Measurements from ENCODE around the gene MMP26. TPM values are rescaled to one million over a fixed set of nuclear protein-coding genes. Genes with fewer than 3 reads are reported as not detected.

The MMP26 gene
- polyA plus RNA-seq (2014; cell fraction: cytosol; rRNA removed): not detected in 2 replicates
- polyA plus RNA-seq (2014; cell fraction: nucleus; rRNA removed): not detected in 2 replicates

GRCh38 chr11:4704054-4704789, at the start of gene MMP26:
TSS of gene MMP26 (plus strand) at chr11:4704784.
- no peak for DNase-seq (ENCODE audit: low spot score)

- no peak for DNase-seq (ENCODE audit: low spot score)
Observed at GRCh38 chr11:4658629-4659445, 45.7 kb upstream of the MMP26 start.

GRCh38 chr11:4662876-4663275, 41.7 kb upstream of the MMP26 start:
- no peak for DNase-seq (ENCODE audit: low spot score)

GRCh38 chr11:4664183-4664582, 40.4 kb upstream of the MMP26 start:
- no peak for DNase-seq (ENCODE audit: low spot score)

GRCh38 chr11:4664786-4665185, 39.8 kb upstream of the MMP26 start:
- no peak for DNase-seq (ENCODE audit: low spot score)

- DNase-seq (ENCODE audit: low spot score): no peak
Observed at GRCh38 chr11:4665424-4665823, 39.2 kb upstream of the MMP26 start.

GRCh38 chr11:4671741-4672140, 32.8 kb upstream of the MMP26 start:
- DNase-seq (ENCODE audit: low spot score): no peak

GRCh38 chr11:4672470-4672869, 32.1 kb upstream of the MMP26 start:
- no peak for DNase-seq (ENCODE audit: low spot score)

- DNase-seq (ENCODE audit: low spot score): no peak
Observed at GRCh38 chr11:4673781-4674180, 30.8 kb upstream of the MMP26 start.

GRCh38 chr11:4677948-4678347, 26.6 kb upstream of the MMP26 start:
- no peak for DNase-seq (ENCODE audit: low spot score)

- DNase-seq (ENCODE audit: low spot score): no peak
Observed at GRCh38 chr11:4680341-4680740, 24.2 kb upstream of the MMP26 start.

GRCh38 chr11:4682623-4683419, 21.8 kb upstream of the MMP26 start:
- DNase-seq (ENCODE audit: low spot score): no peak

GRCh38 chr11:4684631-4685285, 19.8 kb upstream of the MMP26 start:
- DNase-seq (ENCODE audit: low spot score): no peak

- no peak for DNase-seq (ENCODE audit: low spot score)
Observed at GRCh38 chr11:4695442-4695841, 9.1 kb upstream of the MMP26 start.

- DNase-seq (ENCODE audit: low spot score): no peak
Observed at GRCh38 chr11:4697585-4697984, 7.0 kb upstream of the MMP26 start, which contains the start of gene OR51E2. TSS of gene OR51E2 (minus strand) at chr11:4697853. CDS start at chr11:4682711, 15,142 bp downstream.

- no peak for DNase-seq (ENCODE audit: low spot score)
Observed at GRCh38 chr11:4699697-4700435, 4.7 kb upstream of the MMP26 start.

- DNase-seq (ENCODE audit: low spot score): no peak
Observed at GRCh38 chr11:4700436-4700820, 4.2 kb upstream of the MMP26 start.

- DNase-seq (ENCODE audit: low spot score): no peak
Observed at GRCh38 chr11:4704790-4705334, 278 bp downstream of the MMP26 start.

GRCh38 chr11:4713241-4713640, 8.7 kb downstream of the MMP26 start:
- DNase-seq (ENCODE audit: low spot score): no peak

GRCh38 chr11:4714300-4714699, 9.7 kb downstream of the MMP26 start:
- no peak for DNase-seq (ENCODE audit: low spot score)
